Panc1 (cell line): Measurements from ENCODE around the gene SRMS.
A peak's percentile ranks its signal among the peaks of the same experiment; 100 is the strongest.

Source experiments
- POLR2AphosphoS5 ChIP-seq: IDR thresholded peaks from 2 replicates; pipeline ENCODE4 v1.6.1; 2012; ENCODE audit warnings: mild to moderate bottlenecking, low read depth, low read length, moderate library complexity
- SIN3A ChIP-seq: IDR thresholded peaks from 2 replicates; pipeline ENCODE4 v1.6.1; 2012; ENCODE audit warnings: low read depth, mild to moderate bottlenecking, low read length, moderate library complexity, borderline replicate concordance; ENCODE audit not compliant: insufficient read depth
- TF ChIP-seq, protein P1 (sequence below): fragments of 450-650 bp; IDR thresholded peaks from 2 replicates; pipeline ENCODE4 v1.5.1; 2017; ENCODE audit warnings: mild to moderate bottlenecking

DNA sequence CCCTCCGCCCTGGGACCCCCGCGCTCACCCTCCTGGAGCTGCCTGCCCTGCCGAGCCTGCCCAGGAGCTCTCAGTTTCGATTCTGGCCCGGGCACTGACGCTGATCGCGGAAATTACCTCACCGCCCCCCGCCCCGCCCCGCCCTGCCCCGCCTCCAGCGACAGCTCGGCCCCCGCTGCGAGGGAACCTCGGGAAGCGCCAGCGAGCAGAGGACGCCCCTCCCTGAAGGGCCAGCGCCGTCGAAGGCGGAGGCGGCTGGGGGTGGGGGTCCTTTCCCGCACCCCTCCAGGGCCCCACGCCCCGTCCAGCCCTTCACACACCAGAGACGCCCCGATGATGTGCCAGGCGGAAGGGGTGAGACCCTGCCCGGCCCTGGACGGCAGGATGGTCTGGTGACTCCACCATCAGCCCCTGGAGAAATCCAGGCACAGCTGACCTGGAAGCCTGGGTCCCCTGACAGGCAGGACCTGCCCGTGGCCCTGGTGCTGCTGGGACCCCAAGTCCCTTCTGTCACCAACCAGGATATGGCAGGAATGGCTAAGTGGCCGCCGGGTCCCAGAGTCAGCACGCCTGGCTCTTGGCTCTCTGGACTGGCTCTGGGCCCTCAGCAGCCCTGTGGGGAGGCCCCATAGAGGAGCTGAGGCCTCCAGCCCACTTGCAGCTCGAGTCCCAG lies 26.7 kb upstream of the SRMS start, which contains the start of gene HELZ2:
- TF ChIP-seq, protein P1, sequence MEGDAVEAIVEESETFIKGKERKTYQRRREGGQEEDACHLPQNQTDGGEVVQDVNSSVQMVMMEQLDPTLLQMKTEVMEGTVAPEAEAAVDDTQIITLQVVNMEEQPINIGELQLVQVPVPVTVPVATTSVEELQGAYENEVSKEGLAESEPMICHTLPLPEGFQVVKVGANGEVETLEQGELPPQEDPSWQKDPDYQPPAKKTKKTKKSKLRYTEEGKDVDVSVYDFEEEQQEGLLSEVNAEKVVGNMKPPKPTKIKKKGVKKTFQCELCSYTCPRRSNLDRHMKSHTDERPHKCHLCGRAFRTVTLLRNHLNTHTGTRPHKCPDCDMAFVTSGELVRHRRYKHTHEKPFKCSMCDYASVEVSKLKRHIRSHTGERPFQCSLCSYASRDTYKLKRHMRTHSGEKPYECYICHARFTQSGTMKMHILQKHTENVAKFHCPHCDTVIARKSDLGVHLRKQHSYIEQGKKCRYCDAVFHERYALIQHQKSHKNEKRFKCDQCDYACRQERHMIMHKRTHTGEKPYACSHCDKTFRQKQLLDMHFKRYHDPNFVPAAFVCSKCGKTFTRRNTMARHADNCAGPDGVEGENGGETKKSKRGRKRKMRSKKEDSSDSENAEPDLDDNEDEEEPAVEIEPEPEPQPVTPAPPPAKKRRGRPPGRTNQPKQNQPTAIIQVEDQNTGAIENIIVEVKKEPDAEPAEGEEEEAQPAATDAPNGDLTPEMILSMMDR = no peak
- TF ChIP-seq POLR2AphosphoS5 = 0 out of 2 replicates have a peak, but pooled peaks have one; percentile 32
- no peak for TF ChIP-seq SIN3A
